Fibroblast of pulmonary artery (primary cell): ENCODE data around the gene TRA2A.

Source experiments
- DNase-seq: peaks from one replicate; pipeline ENCODE4 v3.0.0-alpha.2; 2010; ENCODE audit warnings: low read depth
- H3K4me3 ChIP-seq: replicated peaks from 2 replicates; pipeline ENCODE4 v1.5.1; 2011; ENCODE audit warnings: low read depth, mild to moderate bottlenecking, control low read depth, low read length, moderate library complexity
- TF ChIP-seq, protein P1 (sequence below): IDR thresholded peaks from 2 replicates; pipeline ENCODE4 v1.5.1; 2011; ENCODE audit warnings: mild to moderate bottlenecking, control low read depth, low read length, inconsistent platforms; ENCODE audit errors: missing control alignments

The TRA2A gene

GRCh38 chr7:23531794-23532489 is at the start of gene TRA2A:
Gene TRA2A (minus strand): TSS chr7:23531981. CDS start chr7:23531824, 157 bp downstream.
- DNase-seq = peak; percentile 96
- peak within 1 kb of the TSS; percentile 98 for H3K4me3 ChIP-seq
- TF ChIP-seq, protein P1, sequence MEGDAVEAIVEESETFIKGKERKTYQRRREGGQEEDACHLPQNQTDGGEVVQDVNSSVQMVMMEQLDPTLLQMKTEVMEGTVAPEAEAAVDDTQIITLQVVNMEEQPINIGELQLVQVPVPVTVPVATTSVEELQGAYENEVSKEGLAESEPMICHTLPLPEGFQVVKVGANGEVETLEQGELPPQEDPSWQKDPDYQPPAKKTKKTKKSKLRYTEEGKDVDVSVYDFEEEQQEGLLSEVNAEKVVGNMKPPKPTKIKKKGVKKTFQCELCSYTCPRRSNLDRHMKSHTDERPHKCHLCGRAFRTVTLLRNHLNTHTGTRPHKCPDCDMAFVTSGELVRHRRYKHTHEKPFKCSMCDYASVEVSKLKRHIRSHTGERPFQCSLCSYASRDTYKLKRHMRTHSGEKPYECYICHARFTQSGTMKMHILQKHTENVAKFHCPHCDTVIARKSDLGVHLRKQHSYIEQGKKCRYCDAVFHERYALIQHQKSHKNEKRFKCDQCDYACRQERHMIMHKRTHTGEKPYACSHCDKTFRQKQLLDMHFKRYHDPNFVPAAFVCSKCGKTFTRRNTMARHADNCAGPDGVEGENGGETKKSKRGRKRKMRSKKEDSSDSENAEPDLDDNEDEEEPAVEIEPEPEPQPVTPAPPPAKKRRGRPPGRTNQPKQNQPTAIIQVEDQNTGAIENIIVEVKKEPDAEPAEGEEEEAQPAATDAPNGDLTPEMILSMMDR = no peak

- H3K4me3 ChIP-seq = no peak overlapping the region
- peak; percentile 86 for DNase-seq
- TF ChIP-seq, protein P1 = peak; percentile 94
These were observed 38.9 kb upstream of the TRA2A start for GRCh38 chr7:23570592-23571200.

- TF ChIP-seq, protein P1 = no peak
- no peak overlapping the region for H3K4me3 ChIP-seq
- DNase-seq = no peak
These were observed 26.5 kb upstream of the TRA2A start for GRCh38 chr7:23558303-23558702.

GRCh38 chr7:23547662-23548061 is 15.9 kb upstream of the TRA2A start:
- no peak for DNase-seq
- TF ChIP-seq, protein P1 = no peak
- no peak overlapping the region for H3K4me3 ChIP-seq

- DNase-seq = peak; percentile 96
- TF ChIP-seq, protein P1 = peak; percentile 95
- no peak overlapping the region for H3K4me3 ChIP-seq
These were observed 15.3 kb upstream of the TRA2A start for GRCh38 chr7:23546897-23547572.

GRCh38 chr7:23545493-23545892 is 13.7 kb upstream of the TRA2A start:
- H3K4me3 ChIP-seq = no peak overlapping the region
- TF ChIP-seq, protein P1 = no peak
- DNase-seq = no peak
